Right lobe of liver (tissue), 4 donors: Measurements from ENCODE around the gene AUNIP.

ENCODE experiments used
- POLR2A ChIP-seq: fragments of 450-650 bp; IDR thresholded peaks from one replicate; pipeline ENCODE4 v1.6.1; 2017; ENCODE audit warnings: antibody characterized with exemption, mild to moderate bottlenecking
- TF ChIP-seq, protein P1 (sequence below), 4 donors: fragments of 200-600 bp in 3 of 4; fragments of 450-650 bp in 1 of 4; IDR thresholded peaks; one replicate each; pipeline versions ENCODE4 v1.5.1 to v1.8.0; 2016 to 2022; ENCODE audit warnings: antibody characterized with exemption in 4 of 4, mild to moderate bottlenecking in 2 of 4
- donor health status: DM: no; HTN: no; CAD: no.
- donor health status: DM: no; HTN: no; CAD: no.
- donor health status: DM: no; HTN: yes; CAD: no.

DNA sequence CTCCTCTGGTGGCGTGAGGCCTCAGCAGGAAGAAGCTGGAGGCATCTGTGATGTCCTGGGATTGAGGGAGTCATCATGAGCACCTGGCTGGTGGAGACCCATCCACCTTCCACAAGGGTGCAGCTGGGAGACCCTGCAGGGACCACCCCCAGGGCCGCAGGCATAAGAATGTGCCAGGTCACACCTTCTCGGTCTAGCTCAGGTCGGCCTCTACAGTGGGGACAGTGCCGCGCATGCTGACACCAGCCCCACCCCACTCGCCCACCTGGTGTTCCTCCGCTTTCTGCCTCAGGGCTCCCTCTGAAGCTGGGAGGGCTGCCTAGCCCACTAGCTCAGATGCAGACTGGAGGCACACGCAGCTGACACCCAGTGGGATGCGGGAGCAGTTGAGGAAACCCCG lies 22.0 kb upstream of the AUNIP start:
- TF ChIP-seq, protein P1, sequence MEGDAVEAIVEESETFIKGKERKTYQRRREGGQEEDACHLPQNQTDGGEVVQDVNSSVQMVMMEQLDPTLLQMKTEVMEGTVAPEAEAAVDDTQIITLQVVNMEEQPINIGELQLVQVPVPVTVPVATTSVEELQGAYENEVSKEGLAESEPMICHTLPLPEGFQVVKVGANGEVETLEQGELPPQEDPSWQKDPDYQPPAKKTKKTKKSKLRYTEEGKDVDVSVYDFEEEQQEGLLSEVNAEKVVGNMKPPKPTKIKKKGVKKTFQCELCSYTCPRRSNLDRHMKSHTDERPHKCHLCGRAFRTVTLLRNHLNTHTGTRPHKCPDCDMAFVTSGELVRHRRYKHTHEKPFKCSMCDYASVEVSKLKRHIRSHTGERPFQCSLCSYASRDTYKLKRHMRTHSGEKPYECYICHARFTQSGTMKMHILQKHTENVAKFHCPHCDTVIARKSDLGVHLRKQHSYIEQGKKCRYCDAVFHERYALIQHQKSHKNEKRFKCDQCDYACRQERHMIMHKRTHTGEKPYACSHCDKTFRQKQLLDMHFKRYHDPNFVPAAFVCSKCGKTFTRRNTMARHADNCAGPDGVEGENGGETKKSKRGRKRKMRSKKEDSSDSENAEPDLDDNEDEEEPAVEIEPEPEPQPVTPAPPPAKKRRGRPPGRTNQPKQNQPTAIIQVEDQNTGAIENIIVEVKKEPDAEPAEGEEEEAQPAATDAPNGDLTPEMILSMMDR (IDR thresholded peaks at IDR 0.05): no peak
- TF ChIP-seq POLR2A: no peak
